ENCODE results near the gene PSMD5. TPM values are rescaled to one million over a fixed set of nuclear protein-coding genes. Genes with fewer than 3 reads are reported as not detected.
A peak's percentile ranks its signal among the peaks of the same experiment; 100 is the strongest.

PSMD5 gene
- total RNA-seq, 5 donors from 2014 or later (not counting 1 experiment from before 2014, with no cell fraction given): 27.5 to 55.2 (median 47.7) TPM

DNA sequence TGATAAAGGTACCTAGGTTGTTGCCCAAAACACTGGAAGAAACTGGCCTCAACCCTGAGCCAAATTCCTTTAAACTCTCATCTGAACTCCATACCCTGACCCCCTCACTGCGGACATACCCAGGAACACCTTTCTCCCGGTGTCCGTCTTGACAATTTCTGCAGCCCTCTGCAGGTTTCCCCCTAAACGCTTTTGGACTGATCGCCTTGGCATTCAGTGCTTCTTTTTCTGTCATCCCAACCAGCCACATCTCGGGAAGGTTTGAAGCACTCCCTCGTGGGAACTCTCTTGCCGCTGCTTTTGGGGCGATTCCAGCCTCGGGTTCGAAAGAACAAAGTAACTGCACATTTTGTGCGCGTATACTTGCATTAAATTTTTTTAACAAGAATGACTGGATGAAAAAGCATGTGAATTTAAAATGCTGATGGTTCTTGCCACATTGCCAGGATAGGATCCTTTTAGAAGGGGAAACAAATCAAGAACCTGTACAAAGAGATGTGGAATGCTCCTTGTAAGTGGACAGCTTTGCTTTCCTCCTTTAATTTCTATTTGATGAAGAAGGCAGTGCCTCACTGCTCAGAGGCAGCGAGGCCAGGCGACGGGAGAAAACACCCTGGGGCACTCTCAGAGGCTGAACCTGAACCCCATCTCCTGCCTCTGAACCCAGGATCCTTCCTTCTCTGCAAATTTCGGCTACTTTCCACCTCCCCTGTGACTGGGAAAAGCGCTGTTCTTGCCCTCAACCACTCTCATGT, 615 bp downstream of the PSMD5 start:
- H3K27ac Mint-ChIP-seq: peak overlapping the region; percentile 97
- ChIA-PET POLR2A (interaction anchor here (0.6 to 1.0 kb wide), 6 partner anchors 15 to 280 kb away, joined by 3 to 4 read pairs (median 3); partner anchors contain the start of gene TRAF1 (in 1 of the 2)), CTCF (interaction anchor here in 1 of 2 donors (1.4 kb wide), 1 partner anchor 95 kb away, joined by 3 read pairs; no protein-coding TSS in a partner anchor)
- no peaks in the 10 kb centered on the region for H3K9me3 ChIP-seq
- DNase-seq: peak in 2 of 35 experiments; percentile 13 to 16
- H3K4me1 ChIP-seq (ENCODE audit: control insufficient read depth in 1 of 2, extremely low read depth in 1 of 2, insufficient read depth in 2 of 2, low read length in 2 of 2): peaks cover 36 to 45% of the 10 kb centered on the region in 2 experiments
- peaks cover 0 to 10% of the 10 kb centered on the region in 2 donors for H3K36me3 ChIP-seq (ENCODE audit: control insufficient read depth in 2 of 2, extremely low read depth in 1 of 2, insufficient read depth in 1 of 2, low read length in 1 of 2)
- ATAC-seq (replicated peaks in 1 of 4): peak in 3 of 4 experiments; percentile 4 to 8 (median 6)
- H3K4me3 Mint-ChIP-seq: peak overlapping the region; percentile 92 to 99 (median 93)
- H3K27me3 ChIP-seq (replicated peaks in 1 of 2; ENCODE audit: control insufficient read depth in 2 of 2, extremely low read depth in 1 of 2, insufficient read depth in 2 of 2, low read length in 1 of 2): no peaks in the 10 kb centered on the region
- no peaks in the 10 kb centered on the region for H3K27me3 Mint-ChIP-seq
- WGBS (ENCODE audit: insufficient coverage): 64% methylated on average over 18 of the region's 18 CpGs
- peak overlapping the region; percentile 90 for H3K27ac ChIP-seq (ENCODE audit: low read length)
- H3K4me1 Mint-ChIP-seq: peaks cover 71 to 81% (median 77%) of the 10 kb centered on the region in 3 donors
- no peaks in the 10 kb centered on the region for H3K9me3 Mint-ChIP-seq
- H3K36me3 Mint-ChIP-seq: peaks cover 28% of the 10 kb centered on the region
- H3K4me3 ChIP-seq (ENCODE audit: control insufficient read depth in 1 of 2, extremely low read depth in 1 of 2, low read length in 1 of 2): peak overlapping the region; percentile 71 to 82

DNA sequence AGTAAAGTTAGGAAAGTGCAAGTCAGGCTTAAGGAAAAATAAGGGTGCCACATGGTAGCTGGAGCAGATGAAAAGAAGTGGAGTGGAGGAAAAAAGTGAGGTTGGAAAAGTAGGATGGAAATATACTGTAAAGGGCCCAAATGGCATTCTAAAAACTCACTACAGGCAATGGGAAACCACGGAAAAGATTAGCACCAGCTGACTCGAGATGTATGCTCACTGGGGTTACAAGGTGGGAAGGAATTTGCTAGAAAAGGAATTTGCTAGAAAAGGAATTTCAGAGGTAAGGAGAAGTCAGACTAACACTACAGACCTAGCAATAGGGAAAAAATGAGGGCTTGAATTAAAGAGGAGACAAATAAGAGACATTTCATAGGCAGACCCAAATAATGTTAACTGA, 3.6 kb downstream of the PSMD5 start:
- Mint-ChIP-seq H3K27ac (peak overlapping the region; percentile 41 to 68), H3K27me3 (no peaks in the 10 kb centered on the region), H3K9me3 (no peaks in the 10 kb centered on the region), H3K4me1 (peaks cover 46 to 55% (median 53%) of the 10 kb centered on the region in 3 donors), H3K4me3 (no peak overlapping the region), H3K36me3 (peaks cover 37% of the 10 kb centered on the region)
- Histone ChIP-seq H3K4me1 (ENCODE audit: control insufficient read depth in 1 of 2, extremely low read depth in 1 of 2, insufficient read depth in 2 of 2, low read length in 2 of 2) (peaks cover 16 to 26% of the 10 kb centered on the region in 2 experiments), H3K36me3 (ENCODE audit: control insufficient read depth in 2 of 2, extremely low read depth in 1 of 2, insufficient read depth in 1 of 2, low read length in 1 of 2) (peaks cover 0 to 10% of the 10 kb centered on the region in 2 donors), H3K9me3 (no peaks in the 10 kb centered on the region), H3K4me3 (ENCODE audit: control insufficient read depth in 1 of 2, extremely low read depth in 1 of 2, low read length in 1 of 2) (no peak overlapping the region), H3K27ac (ENCODE audit: low read length) (no peak overlapping the region), H3K27me3 (replicated peaks in 1 of 2; ENCODE audit: control insufficient read depth in 2 of 2, extremely low read depth in 1 of 2, insufficient read depth in 2 of 2, low read length in 1 of 2) (no peaks in the 10 kb centered on the region)
- ChIA-PET CTCF (no interaction called here), POLR2A (interaction anchor here in 1 of 2 donors (0.5 kb wide), 1 partner anchor 48 kb away, joined by 4 read pairs; no protein-coding TSS in a partner anchor)
- DNase-seq: no peak
- no CpG with 5 or more reads among the region's 2 CpGs for WGBS (ENCODE audit: insufficient coverage)
- no peak for ATAC-seq (replicated peaks in 1 of 4)

- Mint-ChIP-seq H3K9me3 (no peaks in the 10 kb centered on the region), H3K36me3 (peaks cover 43% of the 10 kb centered on the region), H3K27me3 (no peaks in the 10 kb centered on the region), H3K4me1 (peaks cover 40 to 42% (median 42%) of the 10 kb centered on the region in 3 donors), H3K27ac (peak overlapping the region; percentile 8 to 41), H3K4me3 (no peak overlapping the region)
- no peak for DNase-seq
- no peak for ATAC-seq (replicated peaks in 1 of 4)
- H3K36me3 ChIP-seq (ENCODE audit: control insufficient read depth in 2 of 2, extremely low read depth in 1 of 2, insufficient read depth in 1 of 2, low read length in 1 of 2): peaks cover 8 to 15% of the 10 kb centered on the region in 2 donors
- peaks cover 9 to 14% of the 10 kb centered on the region in 2 experiments for H3K4me1 ChIP-seq (ENCODE audit: control insufficient read depth in 1 of 2, extremely low read depth in 1 of 2, insufficient read depth in 2 of 2, low read length in 2 of 2)
- POLR2A ChIA-PET: interaction anchor here in 1 of 2 donors (0.8 kb wide), 1 partner anchor 10 kb away, joined by 3 read pairs; no protein-coding TSS in a partner anchor
- H3K27ac ChIP-seq (ENCODE audit: low read length): no peak overlapping the region
- CTCF ChIA-PET: no interaction called here
- no peaks in the 10 kb centered on the region for H3K9me3 ChIP-seq
- 100% methylated on average over 1 of the region's 3 CpGs for WGBS (ENCODE audit: insufficient coverage)
- H3K27me3 ChIP-seq (replicated peaks in 1 of 2; ENCODE audit: control insufficient read depth in 2 of 2, extremely low read depth in 1 of 2, insufficient read depth in 2 of 2, low read length in 1 of 2): no peaks in the 10 kb centered on the region
- no peak overlapping the region for H3K4me3 ChIP-seq (ENCODE audit: control insufficient read depth in 1 of 2, extremely low read depth in 1 of 2, low read length in 1 of 2)
Observed at GRCh38 chr9:120837921-120838320, 4.8 kb downstream of the PSMD5 start.

DNA sequence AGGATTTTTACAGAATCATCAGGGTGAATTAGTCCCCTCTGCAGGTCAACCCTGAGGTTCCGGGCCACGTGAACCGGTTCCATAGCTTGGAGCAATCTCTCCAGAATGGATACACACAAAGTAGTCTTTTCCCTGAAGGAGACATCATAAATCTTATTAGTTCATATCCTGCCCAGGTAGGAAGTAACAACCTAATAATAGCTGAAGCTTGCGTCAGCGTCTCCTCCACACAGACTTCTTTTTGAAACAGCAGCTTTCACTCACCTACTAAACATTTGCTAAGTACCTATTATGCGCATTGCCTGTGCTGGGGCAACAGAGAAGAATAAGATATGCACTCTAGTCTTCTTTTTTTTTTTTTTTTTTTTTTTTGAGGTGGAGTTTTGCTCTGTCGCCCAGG, 9.4 kb downstream of the PSMD5 start:
- ChIA-PET CTCF (no interaction called here), POLR2A (no interaction called here)
- Mint-ChIP-seq H3K27ac (peak overlapping the region in 1 of 2 donors; percentile 50), H3K36me3 (peaks cover 61% of the 10 kb centered on the region), H3K27me3 (no peaks in the 10 kb centered on the region), H3K4me1 (peaks cover 12 to 17% (median 12%) of the 10 kb centered on the region in 3 donors), H3K4me3 (no peak overlapping the region), H3K9me3 (no peaks in the 10 kb centered on the region)
- no peak overlapping the region for H3K27ac ChIP-seq (ENCODE audit: low read length)
- H3K36me3 ChIP-seq (ENCODE audit: control insufficient read depth in 2 of 2, extremely low read depth in 1 of 2, insufficient read depth in 1 of 2, low read length in 1 of 2): peaks cover 8 to 45% of the 10 kb centered on the region in 2 donors
- WGBS (ENCODE audit: insufficient coverage): no CpG with 5 or more reads among the region's 7 CpGs
- H3K27me3 ChIP-seq (replicated peaks in 1 of 2; ENCODE audit: control insufficient read depth in 2 of 2, extremely low read depth in 1 of 2, insufficient read depth in 2 of 2, low read length in 1 of 2): no peaks in the 10 kb centered on the region
- H3K4me3 ChIP-seq (ENCODE audit: control insufficient read depth in 1 of 2, extremely low read depth in 1 of 2, low read length in 1 of 2): no peak overlapping the region
- DNase-seq: no peak
- no peak for ATAC-seq (replicated peaks in 1 of 4)
- no peaks in the 10 kb centered on the region for H3K4me1 ChIP-seq (ENCODE audit: control insufficient read depth in 1 of 2, extremely low read depth in 1 of 2, insufficient read depth in 2 of 2, low read length in 2 of 2)
- H3K9me3 ChIP-seq: no peaks in the 10 kb centered on the region

DNA sequence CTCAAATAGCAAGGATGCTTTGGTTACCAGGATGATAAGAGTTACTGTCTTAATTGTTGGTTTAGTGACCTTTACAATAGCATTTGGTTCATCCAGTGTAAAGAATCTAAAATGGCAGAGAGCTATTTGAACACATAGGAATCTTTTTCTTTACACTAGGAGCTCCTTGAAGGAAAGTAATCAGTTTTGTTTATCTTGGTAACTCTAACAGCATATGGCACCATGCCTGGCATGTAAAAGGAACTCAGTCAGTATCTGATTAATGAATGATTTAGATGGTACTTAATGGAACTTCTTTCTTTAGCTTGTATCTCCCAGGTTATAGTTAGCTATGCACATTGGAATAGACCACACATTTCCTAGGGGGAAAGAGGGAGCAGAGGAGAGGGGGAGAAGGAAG, 9.9 kb downstream of the PSMD5 start:
- no peaks in the 10 kb centered on the region for H3K9me3 Mint-ChIP-seq
- CTCF ChIA-PET: interaction anchor here in 1 of 2 donors (0.6 kb wide), 1 partner anchor 383 kb away, joined by 3 read pairs; no protein-coding TSS in a partner anchor

DNA sequence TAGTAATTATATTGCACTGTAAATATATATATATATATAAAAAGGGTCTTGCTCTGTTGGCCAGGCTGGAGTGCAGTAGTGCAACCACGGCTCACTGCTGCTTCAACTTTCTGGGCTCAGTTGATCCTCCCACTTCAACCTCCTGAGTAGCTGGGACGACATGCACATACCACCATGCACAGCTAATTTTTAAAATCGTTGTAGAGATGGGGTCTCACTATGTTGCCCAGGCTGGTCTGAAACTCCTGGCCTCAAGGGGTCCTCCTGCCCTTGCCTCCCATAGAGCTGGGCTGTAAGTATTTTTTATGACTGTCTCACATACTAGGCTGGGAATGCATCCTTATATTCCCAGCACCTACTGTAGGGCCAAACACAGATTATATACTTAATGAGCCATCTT, 11.9 kb downstream of the PSMD5 start:
- ATAC-seq (replicated peaks in 1 of 4) (no peak), DNase-seq (no peak)
- WGBS (ENCODE audit: insufficient coverage): no CpG with 5 or more reads among the region's 3 CpGs
- no peaks in the 10 kb centered on the region for H3K9me3 Mint-ChIP-seq
- no peaks in the 10 kb centered on the region for H3K4me1 ChIP-seq (ENCODE audit: control insufficient read depth in 1 of 2, extremely low read depth in 1 of 2, insufficient read depth in 2 of 2, low read length in 2 of 2)
- H3K36me3 ChIP-seq (ENCODE audit: control insufficient read depth in 2 of 2, extremely low read depth in 1 of 2, insufficient read depth in 1 of 2, low read length in 1 of 2): peaks cover 8 to 58% of the 10 kb centered on the region in 2 donors
- H3K27me3 Mint-ChIP-seq: no peaks in the 10 kb centered on the region
- POLR2A ChIA-PET: interaction anchor here in 1 of 2 donors (0.5 to 0.7 kb wide), 2 partner anchors 22 to 50 kb away, joined by 4 to 7 read pairs; no protein-coding TSS in a partner anchor
- no peak overlapping the region for H3K27ac ChIP-seq (ENCODE audit: low read length)
- H3K4me3 ChIP-seq (ENCODE audit: control insufficient read depth in 1 of 2, extremely low read depth in 1 of 2, low read length in 1 of 2): no peak overlapping the region
- H3K27me3 ChIP-seq (replicated peaks in 1 of 2; ENCODE audit: control insufficient read depth in 2 of 2, extremely low read depth in 1 of 2, insufficient read depth in 2 of 2, low read length in 1 of 2): no peaks in the 10 kb centered on the region
- H3K4me3 Mint-ChIP-seq: no peak overlapping the region
- H3K9me3 ChIP-seq: no peaks in the 10 kb centered on the region
- CTCF ChIA-PET: no interaction called here
- H3K36me3 Mint-ChIP-seq: peaks cover 58% of the 10 kb centered on the region
- peaks cover 2 to 3% (median 2%) of the 10 kb centered on the region in 3 donors for H3K4me1 Mint-ChIP-seq
- no peak overlapping the region for H3K27ac Mint-ChIP-seq

More for the DNA sequence above, 9.9 kb downstream of the PSMD5 start:
- no peaks in the 10 kb centered on the region for H3K27me3 Mint-ChIP-seq
- peak overlapping the region in 1 of 2 donors; percentile 50 for H3K27ac Mint-ChIP-seq
- Histone ChIP-seq H3K4me3 (ENCODE audit: control insufficient read depth in 1 of 2, extremely low read depth in 1 of 2, low read length in 1 of 2) (no peak overlapping the region), H3K36me3 (ENCODE audit: control insufficient read depth in 2 of 2, extremely low read depth in 1 of 2, insufficient read depth in 1 of 2, low read length in 1 of 2) (peaks cover 8 to 45% of the 10 kb centered on the region in 2 donors), H3K27me3 (replicated peaks in 1 of 2; ENCODE audit: control insufficient read depth in 2 of 2, extremely low read depth in 1 of 2, insufficient read depth in 2 of 2, low read length in 1 of 2) (no peaks in the 10 kb centered on the region), H3K4me1 (ENCODE audit: control insufficient read depth in 1 of 2, extremely low read depth in 1 of 2, insufficient read depth in 2 of 2, low read length in 2 of 2) (no peaks in the 10 kb centered on the region), H3K27ac (ENCODE audit: low read length) (no peak overlapping the region), H3K9me3 (no peaks in the 10 kb centered on the region)
- H3K4me3 Mint-ChIP-seq: no peak overlapping the region
- H3K36me3 Mint-ChIP-seq: peaks cover 56% of the 10 kb centered on the region
- POLR2A ChIA-PET: interaction anchor here in 1 of 2 donors (0.6 kb wide), 2 partner anchors 17 to 60 kb away, joined by 4 read pairs; no protein-coding TSS in a partner anchor
- ATAC-seq (replicated peaks in 1 of 4) (no peak), DNase-seq (no peak)
- H3K4me1 Mint-ChIP-seq: peaks cover 8 to 14% (median 10%) of the 10 kb centered on the region in 3 donors

All from T-cell (primary cell).